ENCODE measurements around the gene DMRTB1.

- TF ChIP-seq GATA3 (IDR thresholded peaks at IDR 0.05; ENCODE audit: low read depth, low read length) (no peak), GATA2 (IDR thresholded peaks at IDR 0.05; ENCODE audit: low read depth, low read length) (no peak)
These were observed 43.8 kb upstream of the DMRTB1 start for GRCh38 chr1:53415432-53415831.
